HuH-7.5 (cell line): ENCODE measurements around the gene GABBR2.
"Not testable (repeated sequence)": the region's sequence is repeated elsewhere in the genome, so short reads cannot be mapped to it uniquely, and the experiment has no call there.

Experiments used
- DNase-seq: peaks from one replicate; pipeline ENCODE4 v3.0.0; 2011; ENCODE audit warnings: low spot score

The GABBR2 gene

DNA sequence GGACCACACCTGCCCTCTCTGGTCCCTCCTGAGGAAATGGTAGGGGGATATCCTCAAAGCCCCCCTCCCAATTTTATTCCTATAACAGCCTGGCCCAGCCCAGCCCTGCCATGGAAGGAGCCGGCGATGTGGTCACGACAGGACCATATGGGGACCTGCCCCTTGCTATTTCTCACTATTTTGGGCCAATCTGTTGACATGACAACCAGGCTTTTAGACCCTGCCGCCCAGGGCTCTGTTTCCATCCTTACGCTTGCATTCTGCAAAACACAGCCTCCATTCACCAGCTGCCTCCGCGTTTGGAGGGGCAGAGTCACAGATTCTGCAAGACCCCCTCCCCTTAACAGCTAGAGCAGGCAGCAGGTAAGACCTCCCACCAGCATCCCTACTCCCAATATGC, 112.2 kb downstream of the GABBR2 start:
- DNase-seq = no peak

DNA sequence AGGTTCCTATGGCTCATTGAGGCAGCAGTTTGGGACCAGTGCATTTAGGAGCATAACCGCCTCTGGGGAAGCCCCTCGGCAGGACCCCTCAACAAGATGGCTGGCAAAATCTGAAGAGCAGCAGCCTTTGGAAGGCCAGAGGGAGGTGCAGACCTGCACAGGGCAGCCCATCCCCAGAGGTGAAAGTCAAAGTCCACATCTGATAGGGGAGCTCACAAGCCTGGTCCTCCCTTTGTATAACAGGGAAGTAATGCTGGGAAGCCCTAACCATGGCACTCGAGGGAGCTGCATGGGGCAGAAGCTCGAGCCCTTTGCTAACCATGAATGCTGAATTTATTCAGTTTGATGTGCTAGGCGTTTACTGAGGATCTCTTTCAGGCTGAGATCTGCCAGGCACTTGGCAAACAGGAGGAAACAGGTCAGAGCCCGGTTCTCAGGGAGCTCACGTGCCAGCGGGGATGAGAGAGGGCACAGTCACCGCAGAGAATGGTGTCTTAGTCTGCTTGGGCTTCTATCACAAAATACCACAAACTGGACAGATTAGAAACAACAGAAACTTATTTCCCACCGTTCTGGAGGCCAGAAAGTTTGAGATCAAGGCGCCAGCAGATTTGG, 114.1 kb downstream of the GABBR2 start:
- no peak for DNase-seq

- no peak for DNase-seq
Measured at GRCh38 chr9:98593354-98594253, 115.1 kb downstream of the GABBR2 start.

DNA sequence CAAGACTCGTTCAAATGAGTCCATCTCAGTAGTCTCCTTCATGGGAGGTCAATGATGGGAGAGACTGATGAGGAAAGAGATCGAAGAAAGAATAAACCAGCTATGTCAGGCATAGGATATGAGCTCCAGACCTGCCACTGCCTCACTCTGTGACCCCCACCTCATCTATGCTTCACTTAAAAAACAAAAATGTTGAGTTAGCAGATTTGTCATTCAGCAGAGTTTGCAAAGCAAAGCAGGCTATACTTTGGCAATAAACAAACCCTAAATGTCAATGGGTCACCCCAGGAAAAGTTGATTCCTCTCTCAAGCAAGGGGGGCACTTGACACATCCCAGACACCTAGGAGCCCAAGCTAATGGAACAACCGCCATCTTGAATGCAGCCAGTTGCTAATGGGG, 117.0 kb downstream of the GABBR2 start:
- DNase-seq = no peak

- no peak for DNase-seq
Measured at GRCh38 chr9:98590101-98590500, 118.6 kb downstream of the GABBR2 start.

- DNase-seq = no peak
Measured at GRCh38 chr9:98589102-98589501, 119.6 kb downstream of the GABBR2 start.

GRCh38 chr9:98584853-98585438, 123.8 kb downstream of the GABBR2 start:
- not testable (repeated sequence) for DNase-seq

DNA sequence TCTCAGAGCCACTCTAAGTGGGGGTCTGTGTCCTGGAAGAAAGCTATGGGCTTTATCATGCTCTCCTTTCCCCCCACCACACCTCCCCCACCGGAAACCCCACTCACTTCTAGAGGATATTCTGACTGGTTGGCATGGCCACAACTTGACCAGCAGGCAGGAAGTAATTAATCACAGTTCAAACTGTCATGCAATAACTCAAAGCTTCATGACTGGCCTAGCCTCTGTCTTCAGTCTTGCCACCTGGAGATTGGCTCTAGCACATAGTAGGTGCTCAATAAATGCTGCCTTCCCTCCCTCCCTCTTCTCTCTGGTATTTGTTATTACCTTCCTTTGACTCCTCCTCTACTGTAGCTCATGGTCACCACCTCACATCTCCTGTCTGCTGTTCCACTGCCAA, 124.7 kb downstream of the GABBR2 start:
- DNase-seq = no peak

DNA sequence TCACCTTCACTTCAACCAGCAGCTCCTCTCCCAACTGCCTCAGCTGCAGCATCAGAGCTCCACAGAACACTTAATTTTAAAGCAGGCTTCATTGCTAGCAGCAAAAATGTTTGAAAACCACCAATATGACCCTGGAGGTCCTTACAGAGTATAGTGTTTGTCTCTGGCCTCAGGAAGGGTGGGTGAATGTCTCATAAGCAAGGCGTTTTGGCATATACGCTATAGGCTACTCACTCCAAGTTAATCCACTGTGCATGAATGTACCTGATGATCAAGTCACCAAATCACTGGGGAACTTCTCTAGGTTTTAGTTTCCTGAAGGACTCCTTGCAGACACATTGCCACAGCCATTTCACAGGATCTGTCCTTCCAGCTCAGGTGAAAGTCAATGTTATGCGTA, 125.3 kb downstream of the GABBR2 start:
- DNase-seq = no peak

DNA sequence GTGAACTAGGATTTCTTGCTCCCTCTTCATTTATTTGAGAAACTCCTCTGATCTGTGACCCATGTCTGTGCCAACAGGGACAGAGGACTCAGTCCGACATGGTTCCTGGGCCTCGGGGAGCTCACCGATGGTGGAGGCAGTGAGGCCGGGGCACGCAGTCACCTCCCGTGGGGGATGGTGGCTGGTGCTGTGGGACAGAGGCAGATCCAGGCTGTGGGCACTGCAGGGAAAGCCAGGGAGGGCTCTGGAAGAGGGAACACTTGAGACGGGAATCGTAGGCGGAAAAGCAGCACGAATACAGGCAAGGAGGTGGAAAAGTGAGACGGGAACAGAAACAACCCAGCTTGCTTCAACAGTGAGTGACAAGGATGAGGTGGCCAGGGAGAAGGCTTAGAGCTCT, 127.8 kb downstream of the GABBR2 start:
- no peak for DNase-seq

- DNase-seq = no peak
Measured at GRCh38 chr9:98579700-98580099, 129.0 kb downstream of the GABBR2 start.

- no peak for DNase-seq
Measured at GRCh38 chr9:98577446-98577845, 131.3 kb downstream of the GABBR2 start.

GRCh38 chr9:98576859-98577258, 131.9 kb downstream of the GABBR2 start:
- no peak for DNase-seq

DNA sequence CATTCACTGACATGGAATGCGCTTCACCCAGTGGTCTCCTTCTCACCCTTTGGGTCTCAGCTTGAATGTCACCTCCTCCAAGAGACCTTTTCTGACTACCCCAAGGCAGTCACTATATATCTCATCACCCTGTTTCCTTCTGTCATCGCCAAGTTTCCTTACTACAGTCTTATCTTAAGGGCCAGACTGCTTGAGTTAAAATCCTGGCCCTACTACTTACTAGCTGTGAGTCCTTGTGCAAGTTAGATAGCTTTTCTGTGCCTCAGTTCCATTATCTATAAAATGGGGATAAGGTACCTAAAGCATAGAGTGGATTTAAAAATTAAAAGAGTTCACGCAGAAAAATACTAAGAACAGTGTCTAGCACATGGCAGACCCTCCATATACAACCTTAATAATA, 132.4 kb downstream of the GABBR2 start:
- no peak for DNase-seq

GRCh38 chr9:98575379-98576346, 133.1 kb downstream of the GABBR2 start:
- DNase-seq = no peak

DNA sequence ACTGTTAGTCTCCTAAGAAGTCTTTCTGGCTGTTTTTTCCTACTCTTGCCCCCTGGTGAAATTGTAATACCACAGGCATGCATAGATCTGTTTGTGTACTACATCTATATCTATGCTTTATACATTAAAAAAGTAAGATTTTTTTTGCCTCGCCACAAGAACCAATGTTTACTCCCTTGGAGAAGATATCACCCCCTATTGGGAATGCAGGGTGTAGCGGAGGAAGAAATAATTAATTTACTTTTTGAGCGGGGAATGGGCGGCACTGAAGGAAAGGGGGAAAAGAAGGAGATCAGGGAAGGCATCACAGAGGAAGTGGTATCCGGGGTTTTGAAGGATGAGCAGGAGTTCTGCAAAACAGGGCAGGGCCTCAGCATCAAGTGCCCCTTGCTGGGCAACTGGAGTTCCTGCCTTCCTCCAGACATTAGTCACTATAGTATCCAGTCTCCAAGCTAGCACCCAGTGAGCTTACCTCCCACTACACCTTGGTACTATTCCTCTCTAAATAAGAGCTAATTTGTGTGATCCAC, 134.9 kb downstream of the GABBR2 start:
- DNase-seq = no peak

DNA sequence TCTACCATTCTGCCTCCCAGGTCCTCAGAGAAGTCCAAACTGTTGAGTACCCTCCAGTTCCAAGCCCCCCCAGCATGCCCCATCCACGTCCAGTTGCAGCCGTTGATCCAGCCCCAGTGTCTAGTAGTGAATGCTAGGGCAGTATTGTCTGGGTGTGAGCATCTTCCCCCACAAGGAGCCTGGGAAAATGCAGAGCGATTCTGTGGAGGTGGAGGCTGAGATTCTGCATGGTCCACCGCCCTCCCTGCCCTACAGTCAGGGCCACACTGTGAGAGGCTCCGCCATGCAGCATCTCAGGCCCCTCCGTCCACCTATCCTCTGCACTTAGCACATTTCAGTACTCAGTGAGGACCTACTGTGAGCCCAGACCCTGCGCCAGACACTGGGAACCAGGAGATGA, 135.9 kb downstream of the GABBR2 start:
- no peak for DNase-seq

- no peak for DNase-seq
Measured at GRCh38 chr9:98572054-98572627, 136.6 kb downstream of the GABBR2 start.

- no peak for DNase-seq
Measured at GRCh38 chr9:98571643-98572042, 137.1 kb downstream of the GABBR2 start.

GRCh38 chr9:98570663-98571440, 137.9 kb downstream of the GABBR2 start:
- no peak for DNase-seq

DNA sequence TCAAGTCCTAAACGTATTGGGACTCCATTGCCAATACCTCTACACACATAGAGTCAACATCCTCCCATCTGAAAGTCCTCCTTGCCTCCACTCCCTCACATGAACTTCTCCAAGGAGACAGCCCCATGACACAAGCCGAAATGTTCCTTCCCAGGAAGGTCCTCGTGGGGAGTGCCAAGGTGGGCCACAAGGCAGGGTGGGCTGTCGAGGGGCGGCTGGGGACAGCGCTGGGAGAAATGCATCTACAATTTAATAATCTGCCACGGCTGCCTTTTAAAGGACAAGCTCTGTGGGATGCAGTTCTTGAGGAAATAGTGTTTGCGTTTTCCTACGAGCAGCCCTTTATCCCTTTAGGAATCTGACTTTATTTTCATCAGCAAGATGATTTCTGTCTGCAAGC, 138.7 kb downstream of the GABBR2 start:
- no peak for DNase-seq
